AG20443 (cell line): Measurements from ENCODE around the gene CD80.
"Not testable (repeated sequence)": the region's sequence is repeated elsewhere in the genome, so short reads cannot be mapped to it uniquely, and the experiment has no call there.

Experiments used
- DNase-seq: peaks from one replicate; pipeline ENCODE4 v3.0.0; 2012; ENCODE audit warnings: low spot score, mixed read lengths

The CD80 gene, protein sequence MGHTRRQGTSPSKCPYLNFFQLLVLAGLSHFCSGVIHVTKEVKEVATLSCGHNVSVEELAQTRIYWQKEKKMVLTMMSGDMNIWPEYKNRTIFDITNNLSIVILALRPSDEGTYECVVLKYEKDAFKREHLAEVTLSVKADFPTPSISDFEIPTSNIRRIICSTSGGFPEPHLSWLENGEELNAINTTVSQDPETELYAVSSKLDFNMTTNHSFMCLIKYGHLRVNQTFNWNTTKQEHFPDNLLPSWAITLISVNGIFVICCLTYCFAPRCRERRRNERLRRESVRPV

DNA sequence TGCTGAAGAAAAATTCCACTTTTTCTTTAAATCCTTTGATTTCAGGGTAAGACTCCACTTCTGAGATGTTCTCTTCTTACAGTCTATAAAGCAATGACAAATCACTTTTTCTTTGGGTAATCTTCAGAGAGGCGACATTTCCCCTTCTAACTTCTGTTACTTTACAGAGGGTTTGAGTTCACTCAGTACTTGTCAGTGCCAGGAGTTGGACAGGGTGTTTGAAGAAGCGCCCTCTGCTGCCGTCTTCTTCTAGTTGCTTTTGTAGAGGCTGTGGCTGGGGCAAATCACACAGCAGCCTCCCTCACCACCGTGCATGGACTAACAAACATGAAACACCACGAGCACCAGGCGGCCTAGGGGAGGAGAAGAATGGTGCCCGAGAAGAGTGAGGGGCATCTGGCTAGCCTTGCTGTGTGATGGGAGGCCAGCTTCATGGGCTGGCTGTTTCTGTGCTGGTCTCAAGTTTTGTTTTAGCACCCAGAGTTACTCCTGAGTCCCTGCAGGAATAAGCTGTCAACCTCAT is at the start of gene CD80:
Gene CD80 (minus strand): TSS at position 174 of the 523 bp plus-strand sequence. CDS start 1,886 bp downstream, outside the sequence.
- DNase-seq, result peak; percentile 72

DNA sequence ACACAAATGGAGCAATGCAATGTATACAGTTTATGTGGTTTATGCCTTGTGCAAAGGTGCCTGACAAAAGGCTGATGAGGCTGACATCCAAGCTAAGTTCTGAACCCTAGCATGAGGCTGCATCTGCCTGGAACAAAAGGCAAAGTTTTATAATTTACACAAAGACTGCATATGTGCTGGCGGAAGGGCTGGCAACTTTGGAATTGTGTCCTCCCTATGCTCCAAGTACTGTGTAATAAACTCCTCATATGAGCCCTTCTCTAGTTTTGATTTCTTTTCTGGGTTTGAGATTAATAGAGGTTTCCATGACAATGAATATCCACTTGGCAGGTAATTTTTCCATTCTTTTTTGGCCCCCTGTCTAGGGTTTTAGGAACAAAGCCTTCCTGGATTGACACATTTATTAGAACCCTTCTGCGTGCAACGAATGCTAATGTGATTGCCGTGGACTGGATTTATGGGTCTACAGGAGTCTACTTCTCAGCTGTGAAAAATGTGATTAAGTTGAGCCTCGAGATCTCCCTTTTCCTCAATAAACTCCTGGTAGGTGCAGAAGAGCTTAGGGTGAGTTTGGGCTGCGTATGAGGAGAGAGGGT is 49.1 kb upstream of the CD80 start:
- DNase-seq, result no peak

DNA sequence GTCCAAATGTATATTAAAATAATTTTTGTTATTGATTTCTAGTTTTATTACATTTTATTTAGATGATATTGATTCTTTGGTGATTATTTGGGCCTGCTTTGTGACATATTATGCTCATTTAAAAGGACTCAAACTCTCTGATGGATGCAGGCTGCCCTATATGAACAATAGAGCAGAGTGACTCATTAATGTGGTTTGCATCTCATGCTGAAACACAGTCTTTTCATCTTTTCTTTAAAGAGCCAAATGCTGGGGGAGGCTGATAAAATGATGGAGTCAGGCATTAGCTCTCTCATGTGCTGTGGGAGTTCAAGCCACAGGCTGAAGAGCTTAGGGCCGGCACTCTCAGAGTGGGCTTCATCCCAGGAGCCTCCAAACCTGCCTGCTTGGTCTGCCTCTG is 45.5 kb upstream of the CD80 start:
- DNase-seq, result peak; percentile 32

DNA sequence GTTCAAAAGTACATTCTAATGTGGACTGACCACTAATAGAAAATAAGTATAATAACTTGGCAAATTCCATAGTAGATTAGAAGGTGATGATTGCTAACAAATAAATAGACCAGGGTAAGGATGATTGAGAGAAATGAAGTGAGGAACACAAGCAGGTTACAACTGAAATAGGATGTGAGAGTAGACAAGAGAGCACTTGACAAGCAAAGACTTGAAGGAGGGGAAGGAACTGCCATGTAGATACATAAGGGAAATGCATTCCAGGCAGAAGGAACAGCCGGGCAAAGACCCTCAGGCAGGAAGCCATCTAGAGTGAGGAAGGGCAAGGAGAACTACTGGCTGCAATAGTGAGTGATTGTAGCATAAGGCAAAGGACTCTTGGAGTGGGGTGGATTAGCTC is 43.3 kb upstream of the CD80 start:
- DNase-seq, result no peak

DNA sequence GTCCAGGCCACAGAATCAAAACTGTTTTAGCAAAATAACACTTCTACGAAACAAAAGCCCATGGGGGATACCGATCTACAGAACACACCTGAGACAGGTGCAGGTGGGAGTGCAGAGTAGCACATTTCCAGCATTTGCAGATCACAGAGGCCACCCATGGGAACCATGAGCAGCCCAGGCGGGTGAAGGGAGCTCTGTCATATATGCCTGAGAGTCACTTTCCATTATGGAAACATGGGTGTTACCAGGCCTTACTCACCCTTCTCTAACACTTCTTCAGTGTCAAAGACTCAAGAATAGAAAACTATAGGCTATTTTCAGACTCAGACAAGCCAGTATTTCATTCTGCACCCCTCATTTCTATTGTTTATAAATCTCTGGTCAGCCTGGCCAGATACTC is 41.7 kb upstream of the CD80 start:
- DNase-seq, result no peak

DNA sequence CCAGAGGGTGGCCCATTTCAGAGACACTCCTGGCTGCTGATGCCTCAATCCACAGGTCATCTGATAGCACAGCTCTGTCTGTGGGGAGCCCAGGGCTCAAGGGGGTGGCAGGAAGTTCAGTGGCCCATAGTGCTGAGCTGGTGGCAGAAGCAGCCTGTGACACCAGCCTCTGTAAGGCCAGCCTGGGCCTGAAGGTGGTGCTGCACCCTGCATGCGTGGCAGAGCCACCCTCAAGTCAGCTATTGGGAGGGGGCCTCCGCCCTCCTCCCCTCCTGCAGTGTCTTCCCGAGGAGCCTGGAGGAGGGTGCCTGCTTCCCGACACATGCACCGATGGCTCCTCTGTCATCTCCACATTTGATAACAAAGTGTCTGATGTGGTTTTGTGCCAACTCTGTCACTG is 41.3 kb upstream of the CD80 start:
- peak; percentile 48 for DNase-seq

DNA sequence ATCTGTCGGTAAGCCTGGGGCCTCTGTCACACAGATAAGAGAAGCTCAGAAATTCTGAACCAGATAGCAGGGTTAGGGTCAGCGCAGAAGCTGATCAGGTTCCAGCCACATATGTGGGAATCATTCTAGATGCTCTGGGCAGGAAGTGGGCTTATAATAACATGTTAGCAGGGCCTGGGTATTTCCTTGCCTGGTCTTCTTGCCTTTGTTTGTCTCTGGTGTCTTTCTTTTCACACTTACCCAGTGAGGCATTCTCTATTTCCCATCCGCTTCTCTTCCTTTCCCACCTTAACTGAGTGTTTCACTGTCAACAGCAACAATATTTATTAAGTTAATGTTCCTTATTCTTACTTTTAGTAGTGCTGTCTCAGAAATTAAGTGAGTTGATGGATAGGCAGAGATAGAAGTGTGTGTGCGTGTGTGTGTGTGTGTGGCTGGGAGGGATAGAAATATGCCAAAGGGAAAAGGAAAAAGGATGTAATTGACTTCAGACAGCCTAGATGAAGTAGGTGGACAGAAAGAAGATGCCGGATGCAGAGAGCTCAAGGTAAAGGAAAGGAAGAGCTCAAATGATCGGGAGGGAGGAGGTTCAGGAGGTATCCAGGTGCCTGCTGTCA is 40.3 kb upstream of the CD80 start:
- DNase-seq, result no peak

DNA sequence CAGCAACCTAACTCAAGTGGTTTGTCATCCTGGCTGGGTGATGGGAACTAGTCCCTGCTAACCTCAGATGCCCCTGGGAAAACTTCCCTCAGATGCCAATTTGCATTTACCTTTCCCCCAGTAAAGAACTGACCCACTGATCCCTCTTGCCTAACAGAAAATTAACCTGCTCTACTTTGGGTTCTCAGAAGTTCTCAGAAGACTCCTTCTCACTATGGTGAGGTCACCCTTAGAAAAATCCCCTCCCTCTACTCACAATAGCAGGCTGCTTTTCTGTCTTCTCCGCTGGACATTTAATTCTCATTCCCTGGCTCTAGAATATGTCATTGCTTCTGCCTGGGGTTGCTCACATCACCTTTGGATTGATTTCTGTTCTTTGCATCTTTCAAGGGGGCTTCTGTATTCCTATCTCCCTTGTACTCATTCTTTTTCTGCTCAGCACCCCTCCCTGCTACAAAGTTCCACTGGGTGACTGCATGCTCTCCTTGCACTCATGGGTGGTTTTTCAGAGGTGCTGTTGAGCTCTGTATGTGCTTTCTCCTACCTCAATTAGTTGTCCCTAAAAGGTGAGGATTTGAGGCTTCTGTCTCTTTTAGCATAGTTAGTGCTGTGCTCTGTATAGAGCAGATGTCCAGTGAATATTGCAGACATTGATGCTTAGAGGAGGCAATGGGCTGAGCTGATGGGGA is 39.1 kb upstream of the CD80 start:
- DNase-seq, result no peak

DNA sequence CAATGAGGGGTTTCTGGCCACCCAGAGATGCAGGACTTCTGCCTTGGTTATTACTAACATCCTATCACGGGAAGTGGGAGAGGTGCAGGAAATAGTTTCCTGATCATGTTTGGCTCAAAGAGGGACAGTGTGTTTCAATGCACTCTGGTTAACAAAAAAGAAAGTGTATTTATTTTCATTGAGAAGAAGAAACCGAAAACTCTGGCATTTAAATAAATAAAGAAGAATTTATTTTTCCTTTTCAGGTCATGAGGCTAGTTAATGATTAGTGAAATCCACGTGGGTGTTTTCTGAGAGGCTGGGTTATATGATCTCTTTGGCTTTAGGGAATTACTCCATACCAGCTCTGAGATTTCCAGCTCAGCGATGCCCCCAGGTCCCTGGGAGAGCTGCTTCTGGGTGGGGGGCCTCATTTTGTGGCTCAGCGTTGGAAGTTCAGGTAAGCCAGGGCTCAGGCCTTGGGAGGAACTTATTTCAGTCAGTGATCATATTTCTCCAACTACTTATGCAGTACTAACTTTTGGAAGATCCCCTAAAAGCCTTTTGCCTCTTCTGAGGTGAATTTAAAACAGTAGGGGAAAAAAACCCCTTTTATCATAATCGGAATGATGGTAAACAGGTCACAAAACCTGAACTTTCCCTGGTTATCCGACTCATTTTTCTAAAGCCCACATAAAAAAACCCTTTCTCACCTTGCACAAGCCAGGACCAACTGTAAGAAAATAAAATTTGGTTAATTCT is 38.3 kb upstream of the CD80 start, which contains the start of gene PLA1A:
Gene PLA1A (plus strand): TSS at position 338 of the 741 bp plus-strand sequence. CDS start 29 bp downstream, at position 367.
- no peak for DNase-seq

DNA sequence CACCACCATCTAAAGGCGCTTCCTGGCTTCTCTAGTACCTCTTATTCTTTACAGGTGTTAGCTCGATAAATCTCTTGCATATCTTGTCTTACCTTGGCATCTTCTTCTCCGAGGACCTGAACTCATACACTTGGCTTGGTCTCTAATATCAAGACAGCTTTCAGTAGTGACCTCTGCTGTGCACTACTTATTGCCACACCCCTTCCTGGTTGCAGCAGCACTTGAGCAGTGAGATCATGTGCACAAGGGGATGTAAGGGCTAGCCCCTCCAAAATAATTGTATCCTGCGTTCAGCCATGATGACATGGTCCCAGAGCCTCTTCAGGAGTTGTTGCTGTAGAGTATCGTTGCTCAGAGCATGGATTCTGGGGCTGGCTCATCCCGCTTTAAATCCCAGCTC is 37.0 kb upstream of the CD80 start:
- no peak for DNase-seq

DNA sequence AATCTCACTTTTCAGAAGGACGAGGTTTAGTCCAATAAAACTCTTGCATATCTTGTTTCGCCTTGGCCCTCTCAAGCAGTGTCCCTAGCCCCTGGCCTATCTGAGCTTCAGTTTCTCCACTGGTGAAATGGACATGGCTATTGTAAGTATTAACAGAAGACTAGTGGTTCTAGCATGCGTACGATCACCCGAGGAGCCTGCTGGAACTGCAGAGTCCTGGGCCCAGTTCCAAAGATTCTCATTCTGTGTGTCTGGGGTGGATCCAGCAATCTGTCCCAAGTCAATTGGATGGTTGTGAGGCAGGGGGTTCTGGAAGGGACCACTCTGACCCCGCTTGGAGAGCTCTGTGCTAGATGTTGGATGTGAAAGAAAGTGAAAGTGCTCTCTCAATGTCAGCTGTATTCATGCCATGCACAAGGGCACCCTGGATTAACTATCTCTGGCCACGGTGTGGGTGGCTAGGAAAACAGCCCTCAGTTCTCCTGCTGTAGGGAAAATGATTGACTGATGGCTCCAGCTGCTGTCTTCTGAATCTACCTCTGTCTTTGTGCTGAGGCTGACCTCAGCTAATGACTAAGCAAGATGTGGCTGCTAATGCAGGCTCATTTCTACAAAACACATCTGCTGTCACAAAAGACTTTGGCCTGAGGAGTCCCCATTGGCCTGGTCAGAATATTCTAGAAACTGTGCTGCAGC is 36.4 kb upstream of the CD80 start:
- DNase-seq, result peak; percentile 38

DNA sequence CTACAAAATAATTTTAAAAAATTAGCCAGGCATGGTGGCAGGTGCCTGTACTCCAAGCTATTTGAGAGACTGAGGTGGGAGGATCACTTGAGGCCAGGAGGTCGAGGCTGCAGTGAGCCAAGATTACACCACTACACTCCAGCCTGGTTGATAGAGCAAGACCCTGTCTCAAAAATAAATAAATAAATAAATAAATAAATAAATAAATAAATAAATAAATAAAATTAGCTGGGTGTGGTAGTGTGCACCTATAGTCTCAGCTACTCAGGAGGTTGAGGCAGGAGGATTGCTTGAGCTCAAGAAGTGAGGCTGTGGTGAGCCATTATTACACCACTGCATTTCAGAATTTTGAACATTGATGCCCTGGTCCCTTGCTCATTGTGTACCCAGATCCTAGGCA is 35.5 kb upstream of the CD80 start:
- DNase-seq, result not testable (repeated sequence)

DNA sequence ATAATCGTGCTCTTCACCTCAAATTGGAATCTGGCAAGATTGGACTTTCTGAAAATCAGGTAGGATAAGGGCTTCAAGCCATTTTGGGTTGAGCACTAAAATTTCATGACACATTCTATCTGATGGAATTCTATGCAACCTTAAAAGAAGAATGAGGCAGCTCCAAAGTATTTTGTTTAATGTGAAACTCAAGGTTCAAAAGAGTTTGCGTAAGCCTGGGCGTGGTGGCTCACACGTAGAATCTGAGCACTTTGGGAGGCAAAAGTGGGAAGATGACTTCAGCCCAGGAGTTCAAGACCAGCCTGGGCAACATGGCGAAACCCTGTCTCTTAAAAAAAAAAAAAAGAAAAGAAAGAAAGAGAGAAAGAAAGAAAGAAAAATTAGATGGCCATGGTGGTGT is 34.7 kb upstream of the CD80 start:
- DNase-seq, result no peak

DNA sequence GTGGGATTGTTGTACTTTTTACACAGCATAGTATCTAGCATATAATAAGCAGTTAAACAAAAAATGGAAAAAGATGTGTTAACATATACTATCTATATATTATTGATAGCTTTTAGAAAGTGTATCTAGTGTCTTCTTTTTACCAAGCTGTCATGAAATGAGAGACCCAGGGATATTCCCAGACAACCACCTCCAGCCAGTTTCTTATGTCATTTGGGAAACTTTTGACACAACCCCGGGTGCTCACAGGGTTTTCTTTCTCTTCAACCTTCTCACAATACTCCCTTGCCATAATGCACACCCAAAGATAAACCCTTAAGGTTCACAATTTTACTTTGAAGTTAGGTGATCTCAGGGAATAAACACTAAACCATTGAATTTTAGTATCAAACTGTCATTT is 33.4 kb upstream of the CD80 start:
- no peak for DNase-seq

DNA sequence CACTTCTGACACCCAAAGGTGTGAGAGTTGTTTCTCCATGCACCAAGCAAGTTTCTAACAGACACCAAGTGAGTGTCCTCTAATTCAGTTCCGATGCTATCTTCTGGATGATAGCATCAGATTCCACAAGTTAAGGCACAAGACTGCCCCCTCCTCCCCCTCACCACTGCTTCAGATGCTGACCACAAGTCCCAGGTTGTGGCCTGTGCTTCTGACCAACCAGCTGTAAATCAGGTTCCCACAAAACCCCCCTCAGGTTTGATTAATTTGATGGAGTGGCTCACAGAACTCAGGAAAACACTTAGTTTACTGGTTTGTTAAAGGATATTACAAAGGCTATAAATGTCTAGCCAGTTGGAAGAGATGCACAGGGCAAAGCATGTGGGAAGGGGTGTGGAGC is 31.3 kb upstream of the CD80 start:
- DNase-seq, result no peak

DNA sequence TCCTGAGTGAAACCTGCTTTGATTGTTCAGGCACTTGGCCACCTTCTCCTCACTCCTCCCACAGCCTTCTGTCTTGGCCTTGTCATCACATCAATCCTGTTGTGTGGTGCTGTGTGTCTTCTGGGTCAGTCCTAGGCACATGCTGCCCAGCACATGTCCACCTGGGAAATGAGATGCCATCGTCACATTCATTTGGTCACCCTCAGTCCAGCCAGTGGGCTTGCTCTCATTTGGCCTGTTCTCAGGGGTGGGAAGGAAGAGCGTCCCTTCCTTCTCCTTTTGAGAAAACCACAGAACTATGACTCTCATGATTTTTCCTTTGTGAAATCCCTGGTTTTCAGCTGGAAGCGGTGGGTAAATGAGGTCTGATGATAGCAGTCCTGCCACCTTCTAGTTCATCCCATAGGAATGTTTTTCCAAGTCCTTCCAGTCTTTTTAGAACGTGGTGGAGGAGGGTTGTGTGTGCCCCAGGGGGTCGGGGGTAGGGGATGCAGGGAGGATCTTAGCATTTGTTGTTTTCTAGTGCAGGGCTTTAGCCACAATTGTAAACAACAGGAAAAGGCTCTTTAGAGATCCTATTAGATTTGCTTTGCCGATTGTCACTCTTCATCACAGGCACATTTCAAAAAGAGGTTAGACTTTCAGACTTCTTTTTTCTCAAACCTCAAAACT is 29.8 kb upstream of the CD80 start:
- no peak for DNase-seq

DNA sequence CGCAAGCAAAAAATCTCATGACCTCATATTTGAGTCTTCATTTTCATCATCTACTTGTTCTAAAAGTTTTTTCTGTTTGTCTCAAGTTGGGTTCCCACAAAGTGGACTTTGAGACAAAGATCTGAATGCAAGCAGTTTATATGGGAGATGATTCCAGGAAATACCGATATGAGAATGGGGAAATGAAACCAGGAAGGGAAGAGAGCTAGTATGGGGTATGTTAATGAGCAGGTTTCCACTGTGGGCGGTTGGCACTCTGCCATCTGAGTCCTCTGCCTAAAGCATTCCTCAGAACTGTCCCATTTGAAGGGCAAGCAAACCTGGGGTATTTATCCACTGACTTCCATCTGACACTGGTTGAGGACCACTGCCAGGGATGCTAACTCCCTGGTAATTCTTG is 28.7 kb upstream of the CD80 start:
- DNase-seq, result no peak

DNA sequence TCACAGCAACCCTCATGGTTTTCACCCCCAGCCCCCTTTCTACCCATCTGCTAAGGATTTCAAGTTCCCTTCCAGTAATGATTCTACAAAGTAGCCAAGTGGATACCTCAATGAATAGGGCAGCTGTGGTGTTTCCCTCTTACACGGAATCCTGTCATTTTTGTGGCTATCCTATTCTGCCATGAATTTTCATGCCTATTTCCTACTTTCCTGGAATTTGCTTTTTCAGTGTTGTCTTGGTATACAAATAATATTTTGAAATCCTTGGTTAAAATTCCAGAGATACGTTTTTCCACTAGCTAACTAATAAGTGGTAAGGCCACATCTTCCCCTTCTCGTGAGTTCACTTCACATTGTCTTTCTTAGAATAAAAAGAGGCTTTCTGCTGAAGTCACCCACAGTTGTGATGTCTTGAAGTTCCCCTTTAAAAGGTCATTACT is 27.3 kb upstream of the CD80 start:
- peak; percentile 45 for DNase-seq

DNA sequence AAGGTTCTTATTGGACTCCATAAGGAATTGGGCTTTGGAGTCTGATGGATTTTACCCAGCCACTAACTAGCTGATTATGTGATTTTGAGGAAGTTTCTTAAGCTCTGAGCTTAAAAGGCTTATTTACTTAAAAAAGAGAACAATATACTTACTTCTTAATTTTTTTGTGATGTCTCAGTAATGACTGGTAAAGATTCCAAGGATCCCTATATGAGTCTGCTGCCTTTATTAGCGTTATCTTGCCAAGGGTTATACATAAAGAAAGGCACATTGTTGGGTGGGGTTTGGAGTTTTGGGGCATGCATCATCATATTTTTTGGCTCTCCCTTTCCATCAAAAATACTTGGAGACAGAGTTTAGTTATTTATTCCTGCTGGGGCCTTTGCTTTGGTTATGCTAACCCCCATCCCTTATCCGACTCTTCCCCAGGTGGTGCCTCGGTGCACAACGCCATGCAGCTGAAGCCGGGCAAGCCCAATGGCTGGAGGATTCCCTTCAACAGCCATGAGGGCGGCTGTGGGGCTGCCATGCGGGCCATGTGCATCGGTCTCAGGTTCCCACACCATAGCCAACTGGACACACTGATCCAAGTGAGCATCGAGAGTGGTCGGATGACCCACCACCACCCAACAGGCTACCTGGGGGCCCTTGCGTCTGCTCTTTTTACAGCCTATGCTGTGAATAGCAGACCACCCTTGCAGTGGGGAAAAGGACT is 26.6 kb upstream of the CD80 start:
- DNase-seq, result no peak

DNA sequence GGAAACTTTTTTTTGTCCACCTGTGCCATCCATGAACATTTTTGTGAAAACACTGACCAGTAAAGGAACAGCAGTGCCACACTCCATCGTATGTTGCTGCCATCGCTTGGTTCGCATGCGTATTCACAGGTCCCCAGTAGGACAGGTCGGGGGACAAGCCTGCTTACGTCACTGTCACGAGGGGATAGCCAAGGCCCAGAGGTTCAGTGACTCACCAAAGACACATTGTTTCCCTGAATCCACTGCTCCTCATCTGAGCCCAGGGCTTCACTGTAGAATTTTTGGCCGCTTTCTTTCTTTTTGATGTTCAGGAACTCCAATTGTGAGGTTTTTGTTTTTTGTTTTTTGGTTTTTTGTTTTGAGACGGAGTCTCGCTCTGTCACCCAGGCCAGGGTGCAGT is 25.8 kb upstream of the CD80 start:
- DNase-seq, result no peak
